Measurements from ENCODE around the gene LIX1L. TPM values are rescaled to one million over a fixed set of nuclear protein-coding genes. Genes with fewer than 3 reads are reported as not detected.

Gene LIX1L
- total RNA-seq, 5 donors from 2014 or later (not counting 1 experiment from before 2014, with no cell fraction given): 43.4 to 74.4 (median 64.2) TPM

DNA sequence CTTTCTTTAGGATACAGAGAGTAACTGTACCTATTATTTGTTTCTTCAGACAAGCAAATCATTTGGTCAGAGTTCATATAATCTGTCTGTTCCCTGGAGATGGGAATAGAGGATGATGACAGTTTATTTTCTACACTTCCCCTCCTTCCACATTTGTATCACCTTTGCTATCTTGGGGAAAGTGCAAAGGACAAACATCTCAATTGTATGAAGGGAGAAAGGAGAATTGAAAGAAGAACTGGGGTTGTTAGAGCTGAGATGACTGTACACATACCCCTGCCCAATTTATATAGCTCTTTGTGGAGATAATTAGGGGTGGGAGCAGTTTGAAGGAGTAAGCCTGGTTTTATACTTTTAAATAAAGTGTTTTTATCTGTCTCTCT, 20.6 kb upstream of the LIX1L start:
- Mint-ChIP-seq H3K9me3 (no peaks in the 10 kb centered on the region), H3K4me1 (peaks cover 2 to 36% (median 12%) of the 10 kb centered on the region in 3 donors), H3K27me3 (no peaks in the 10 kb centered on the region), H3K36me3 (peaks cover 14% of the 10 kb centered on the region), H3K27ac (no peak overlapping the region), H3K4me3 (no peak overlapping the region)
- Histone ChIP-seq H3K27me3 (replicated peaks in 1 of 2; ENCODE audit: control insufficient read depth in 2 of 2, extremely low read depth in 1 of 2, insufficient read depth in 2 of 2, low read length in 1 of 2) (no peaks in the 10 kb centered on the region), H3K4me1 (ENCODE audit: control insufficient read depth in 1 of 2, extremely low read depth in 1 of 2, insufficient read depth in 2 of 2, low read length in 2 of 2) (peaks cover 56 to 65% of the 10 kb centered on the region in 2 experiments), H3K27ac (ENCODE audit: low read length) (peak overlapping the region; percentile 94), H3K36me3 (ENCODE audit: control insufficient read depth in 2 of 2, extremely low read depth in 1 of 2, insufficient read depth in 1 of 2, low read length in 1 of 2) (peaks cover 3% of the 10 kb centered on the region in 2 donors), H3K4me3 (ENCODE audit: control insufficient read depth in 1 of 2, extremely low read depth in 1 of 2, low read length in 1 of 2) (peak overlapping the region in 1 of 2 donors; percentile 33), H3K9me3 (no peaks in the 10 kb centered on the region)
- CTCF ChIA-PET: interaction anchor here (0.7 to 6.7 kb wide), 18 partner anchors 11 to 136 kb away, joined by 3 to 148 read pairs (median 7); partner anchors contain the start of genes ANKRD34A (in 1 of the 2), LIX1L (in 1 of the 2), PIAS3 (in 1 of the 2) and POLR3GL (in 1 of the 2)
- ATAC-seq (replicated peaks in 1 of 4): no peak
- no peak for DNase-seq
- POLR2A ChIA-PET: interaction anchor here (1.1 to 3.4 kb wide), 7 partner anchors 12 to 51 kb away, joined by 3 to 15 read pairs (median 11); partner anchors contain the start of genes LIX1L (in 1 of the 2), RBM8A (in 1 of the 2) and TXNIP (in 1 of the 2)

DNA sequence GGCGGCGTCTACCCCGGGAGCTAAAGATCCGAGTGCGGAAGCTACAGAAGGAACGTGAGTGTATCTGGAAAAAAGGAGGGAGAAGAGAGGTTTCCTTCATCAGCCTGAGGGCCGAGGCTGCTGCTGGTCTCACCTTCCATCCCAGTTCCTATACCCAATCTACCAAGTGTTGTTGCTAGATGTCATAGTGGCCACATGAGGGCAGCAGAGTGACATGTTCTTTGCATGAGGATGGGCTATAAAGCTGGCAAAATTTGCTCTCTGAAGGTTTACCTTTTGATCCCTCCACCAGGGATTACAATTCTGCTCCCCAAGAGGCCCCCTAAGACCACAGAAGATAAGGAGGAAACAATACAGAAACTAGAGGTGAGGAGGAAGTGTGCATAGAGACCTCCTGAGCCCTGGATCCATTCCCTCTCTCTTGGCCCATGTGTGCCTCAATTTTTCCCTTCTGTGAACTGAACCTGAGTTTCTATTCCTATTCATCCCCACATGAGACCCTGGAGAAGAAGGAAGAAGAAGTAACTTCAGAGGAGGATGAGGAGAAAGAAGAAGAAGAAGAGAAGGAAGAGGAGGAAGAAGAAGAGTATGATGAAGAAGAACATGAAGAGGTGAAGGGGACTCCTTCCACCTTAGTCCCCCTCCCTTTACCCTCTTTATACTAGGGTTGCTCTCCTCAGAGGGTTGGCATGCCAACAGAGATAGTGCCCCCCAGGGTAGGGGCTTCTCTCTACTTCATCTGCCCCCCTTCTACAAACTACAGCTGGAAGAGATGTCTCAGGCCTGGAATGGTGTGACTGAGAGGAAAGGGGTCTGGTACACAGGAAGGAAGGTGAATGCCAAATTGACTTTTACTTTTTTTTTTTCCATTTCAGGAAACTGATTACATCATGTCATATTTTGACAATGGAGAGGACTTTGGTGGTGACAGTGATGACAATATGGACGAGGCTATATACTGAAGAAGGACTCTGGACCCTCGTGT, 20.0 kb upstream of the LIX1L start:
- peak in 33 of 35 experiments; percentile 59 to 93 (median 72) for DNase-seq
- Histone ChIP-seq H3K36me3 (ENCODE audit: control insufficient read depth in 2 of 2, extremely low read depth in 1 of 2, insufficient read depth in 1 of 2, low read length in 1 of 2) (peaks cover 3% of the 10 kb centered on the region in 2 donors), H3K4me3 (ENCODE audit: control insufficient read depth in 1 of 2, extremely low read depth in 1 of 2, low read length in 1 of 2) (peak overlapping the region; percentile 33 to 52), H3K9me3 (no peaks in the 10 kb centered on the region), H3K4me1 (ENCODE audit: control insufficient read depth in 1 of 2, extremely low read depth in 1 of 2, insufficient read depth in 2 of 2, low read length in 2 of 2) (peaks cover 49 to 58% of the 10 kb centered on the region in 2 experiments), H3K27me3 (replicated peaks in 1 of 2; ENCODE audit: control insufficient read depth in 2 of 2, extremely low read depth in 1 of 2, insufficient read depth in 2 of 2, low read length in 1 of 2) (no peaks in the 10 kb centered on the region), H3K27ac (ENCODE audit: low read length) (peak overlapping the region; percentile 94)
- Mint-ChIP-seq H3K27ac (no peak overlapping the region), H3K9me3 (no peaks in the 10 kb centered on the region), H3K27me3 (no peaks in the 10 kb centered on the region), H3K36me3 (peaks cover 14% of the 10 kb centered on the region), H3K4me1 (peaks cover 7 to 36% (median 18%) of the 10 kb centered on the region in 3 donors), H3K4me3 (no peak overlapping the region)
- no CpG with 5 or more reads among the region's 9 CpGs for WGBS (ENCODE audit: insufficient coverage)
- peak; percentile 34 to 51 (median 47) for ATAC-seq (replicated peaks in 1 of 4)
- ChIA-PET POLR2A (interaction anchor here (0.5 to 3.4 kb wide), 5 partner anchors 10 to 60 kb away, joined by 5 to 15 read pairs (median 7); partner anchors contain the start of gene TXNIP (in 1 of the 2)), CTCF (interaction anchor here (0.6 to 6.7 kb wide), 25 partner anchors 11 to 133 kb away, joined by 3 to 148 read pairs (median 6); partner anchors contain the start of genes ANKRD34A (in 2 of the 2), POLR3GL (in 2 of the 2), LIX1L (in 1 of the 2) and PIAS3 (in 1 of the 2))

DNA sequence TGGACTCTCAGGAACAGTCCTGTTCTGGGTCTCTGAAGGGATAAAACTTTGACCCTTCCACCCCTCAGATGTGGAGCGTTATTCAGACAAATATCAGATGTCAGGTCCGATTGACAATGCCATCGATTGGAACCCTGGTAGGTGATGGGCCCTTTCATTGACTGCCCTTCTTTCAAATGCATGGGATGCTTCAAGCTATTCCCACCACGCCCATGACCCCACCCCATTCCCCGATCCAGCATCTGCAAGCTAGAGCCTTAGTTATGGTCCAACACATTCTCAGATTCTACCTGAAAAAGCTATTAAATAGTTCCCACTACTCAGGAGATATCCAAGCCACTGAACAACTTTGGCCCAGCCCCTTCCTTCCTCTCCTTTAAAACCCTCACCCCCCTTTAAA, 19.2 kb upstream of the LIX1L start:
- CTCF ChIA-PET: interaction anchor here (0.6 to 6.7 kb wide), 20 partner anchors 12 to 137 kb away, joined by 3 to 148 read pairs (median 6); partner anchors contain the start of genes ANKRD34A (in 2 of the 2), POLR3GL (in 2 of the 2), LIX1L (in 1 of the 2) and PIAS3 (in 1 of the 2)
- H3K36me3 Mint-ChIP-seq: peaks cover 14% of the 10 kb centered on the region
- no peaks in the 10 kb centered on the region for H3K9me3 Mint-ChIP-seq
- Histone ChIP-seq H3K4me3 (ENCODE audit: control insufficient read depth in 1 of 2, extremely low read depth in 1 of 2, low read length in 1 of 2) (no peak overlapping the region), H3K27me3 (replicated peaks in 1 of 2; ENCODE audit: control insufficient read depth in 2 of 2, extremely low read depth in 1 of 2, insufficient read depth in 2 of 2, low read length in 1 of 2) (no peaks in the 10 kb centered on the region), H3K9me3 (no peaks in the 10 kb centered on the region), H3K36me3 (ENCODE audit: control insufficient read depth in 2 of 2, extremely low read depth in 1 of 2, insufficient read depth in 1 of 2, low read length in 1 of 2) (peaks cover 3% of the 10 kb centered on the region in 2 donors), H3K4me1 (ENCODE audit: control insufficient read depth in 1 of 2, extremely low read depth in 1 of 2, insufficient read depth in 2 of 2, low read length in 2 of 2) (peaks cover 42 to 50% of the 10 kb centered on the region in 2 experiments), H3K27ac (ENCODE audit: low read length) (peak overlapping the region; percentile 94)
- peaks cover 7 to 32% (median 21%) of the 10 kb centered on the region in 3 donors for H3K4me1 Mint-ChIP-seq
- POLR2A ChIA-PET: interaction anchor here (0.6 to 1.4 kb wide), 3 partner anchors 9 to 30 kb away, joined by 3 to 7 read pairs (median 5); no protein-coding TSS in a partner anchor
- H3K27ac Mint-ChIP-seq: no peak overlapping the region
- H3K27me3 Mint-ChIP-seq: no peaks in the 10 kb centered on the region
- 89% methylated on average over 5 of the region's 5 CpGs for WGBS (ENCODE audit: insufficient coverage)
- ATAC-seq (replicated peaks in 1 of 4): no peak
- no peak overlapping the region for H3K4me3 Mint-ChIP-seq
- no peak for DNase-seq

DNA sequence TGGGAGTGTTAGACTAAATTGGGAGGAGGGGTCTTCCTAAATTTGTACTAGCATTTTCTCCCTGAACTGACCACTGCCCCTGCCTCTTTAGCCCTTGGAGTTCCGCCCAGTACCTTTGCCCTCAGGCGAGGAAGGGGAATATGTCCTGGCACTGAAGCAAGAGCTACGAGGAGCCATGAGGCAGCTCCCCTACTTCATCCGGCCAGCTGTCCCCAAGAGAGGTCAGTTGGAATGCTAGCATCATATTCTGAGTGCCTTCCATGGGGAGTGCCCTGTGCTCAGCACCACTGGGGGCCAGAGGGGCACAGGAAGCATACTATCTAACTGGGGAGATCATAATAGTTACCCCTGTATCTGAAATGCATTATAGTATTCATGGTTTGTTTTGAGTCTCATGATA, 17.4 kb upstream of the LIX1L start:
- peak overlapping the region; percentile 69 for H3K27ac Mint-ChIP-seq
- DNase-seq (no peak), ATAC-seq (replicated peaks in 1 of 4) (no peak)
- Histone ChIP-seq H3K4me1 (ENCODE audit: control insufficient read depth in 1 of 2, extremely low read depth in 1 of 2, insufficient read depth in 2 of 2, low read length in 2 of 2) (peaks cover 27 to 33% of the 10 kb centered on the region in 2 experiments), H3K27me3 (replicated peaks in 1 of 2; ENCODE audit: control insufficient read depth in 2 of 2, extremely low read depth in 1 of 2, insufficient read depth in 2 of 2, low read length in 1 of 2) (no peaks in the 10 kb centered on the region), H3K27ac (ENCODE audit: low read length) (no peak overlapping the region), H3K9me3 (no peaks in the 10 kb centered on the region), H3K4me3 (ENCODE audit: control insufficient read depth in 1 of 2, extremely low read depth in 1 of 2, low read length in 1 of 2) (no peak overlapping the region), H3K36me3 (ENCODE audit: control insufficient read depth in 2 of 2, extremely low read depth in 1 of 2, insufficient read depth in 1 of 2, low read length in 1 of 2) (peaks cover 3% of the 10 kb centered on the region in 2 donors)
- H3K4me3 Mint-ChIP-seq: no peak overlapping the region
- ChIA-PET POLR2A (no interaction called here), CTCF (interaction anchor here in 1 of 2 donors (6.7 kb wide), 1 partner anchor 34 kb away, joined by 148 read pairs; no protein-coding TSS in a partner anchor)
- H3K36me3 Mint-ChIP-seq: peaks cover 18% of the 10 kb centered on the region
- H3K9me3 Mint-ChIP-seq: no peaks in the 10 kb centered on the region
- 87% methylated on average over 2 of the region's 4 CpGs for WGBS (ENCODE audit: insufficient coverage)
- H3K27me3 Mint-ChIP-seq: no peaks in the 10 kb centered on the region
- peaks cover 11 to 26% (median 18%) of the 10 kb centered on the region in 3 donors for H3K4me1 Mint-ChIP-seq

DNA sequence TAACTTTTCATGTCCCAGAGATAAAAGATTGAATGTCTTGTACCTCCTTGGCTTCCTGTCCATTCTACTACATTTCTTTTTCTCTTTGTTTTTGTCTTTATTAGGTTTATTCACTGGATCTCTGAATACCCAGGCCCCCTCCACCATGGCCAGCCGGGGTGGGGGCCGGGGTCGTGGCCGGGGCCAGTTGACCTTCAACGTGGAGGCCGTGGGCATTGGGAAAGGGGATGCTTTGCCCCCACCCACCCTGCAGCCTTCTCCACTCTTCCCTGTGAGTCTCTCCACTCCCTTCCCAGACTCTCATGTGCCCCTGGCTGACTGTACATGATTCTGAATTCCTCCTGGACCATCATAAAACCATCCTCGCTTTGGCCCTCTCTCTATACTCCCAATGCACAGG, 16.9 kb upstream of the LIX1L start:
- whole genome bisulfite sequencing (ENCODE audit: insufficient coverage): 95% methylated on average over 7 of the region's 7 CpGs
- DNase-seq (no peak), ATAC-seq (replicated peaks in 1 of 4) (no peak)
- Mint-ChIP-seq H3K4me1 (peaks cover 12 to 29% (median 18%) of the 10 kb centered on the region in 3 donors), H3K27ac (peak overlapping the region; percentile 69), H3K36me3 (peaks cover 18% of the 10 kb centered on the region), H3K4me3 (no peak overlapping the region), H3K27me3 (no peaks in the 10 kb centered on the region), H3K9me3 (no peaks in the 10 kb centered on the region)
- Histone ChIP-seq H3K9me3 (no peaks in the 10 kb centered on the region), H3K27ac (ENCODE audit: low read length) (no peak overlapping the region), H3K4me1 (ENCODE audit: control insufficient read depth in 1 of 2, extremely low read depth in 1 of 2, insufficient read depth in 2 of 2, low read length in 2 of 2) (peaks cover 22 to 28% of the 10 kb centered on the region in 2 experiments), H3K27me3 (replicated peaks in 1 of 2; ENCODE audit: control insufficient read depth in 2 of 2, extremely low read depth in 1 of 2, insufficient read depth in 2 of 2, low read length in 1 of 2) (no peaks in the 10 kb centered on the region), H3K4me3 (ENCODE audit: control insufficient read depth in 1 of 2, extremely low read depth in 1 of 2, low read length in 1 of 2) (no peak overlapping the region), H3K36me3 (ENCODE audit: control insufficient read depth in 2 of 2, extremely low read depth in 1 of 2, insufficient read depth in 1 of 2, low read length in 1 of 2) (peaks cover 3% of the 10 kb centered on the region in 2 donors)
- ChIA-PET CTCF (interaction anchor here in 1 of 2 donors (6.7 kb wide), 1 partner anchor 35 kb away, joined by 148 read pairs; no protein-coding TSS in a partner anchor), POLR2A (no interaction called here)

DNA sequence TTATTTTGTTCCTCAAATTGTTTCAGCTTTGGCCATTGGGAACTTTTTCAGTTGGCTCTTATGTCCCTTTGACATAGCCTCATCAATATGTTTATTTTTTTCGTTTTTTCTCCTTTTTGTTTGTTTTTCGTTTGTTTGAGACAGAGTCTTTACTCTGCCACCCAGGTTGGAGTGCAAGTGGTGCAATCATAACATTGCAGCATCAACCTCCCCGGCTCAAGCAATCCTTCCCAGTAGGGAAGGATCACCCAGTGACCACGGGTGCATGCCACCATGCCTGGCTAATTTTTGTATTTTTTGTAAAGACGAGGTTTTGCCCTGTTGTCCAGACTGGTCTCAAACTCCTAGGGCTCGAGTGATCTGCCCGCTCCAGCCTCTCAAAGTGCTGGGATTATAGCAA, 14.8 kb upstream of the LIX1L start:
- Histone ChIP-seq H3K27me3 (replicated peaks in 1 of 2; ENCODE audit: control insufficient read depth in 2 of 2, extremely low read depth in 1 of 2, insufficient read depth in 2 of 2, low read length in 1 of 2) (no peaks in the 10 kb centered on the region), H3K4me3 (ENCODE audit: control insufficient read depth in 1 of 2, extremely low read depth in 1 of 2, low read length in 1 of 2) (no peak overlapping the region), H3K9me3 (no peaks in the 10 kb centered on the region), H3K36me3 (ENCODE audit: control insufficient read depth in 2 of 2, extremely low read depth in 1 of 2, insufficient read depth in 1 of 2, low read length in 1 of 2) (peaks cover 3% of the 10 kb centered on the region in 2 donors), H3K27ac (ENCODE audit: low read length) (no peak overlapping the region), H3K4me1 (ENCODE audit: control insufficient read depth in 1 of 2, extremely low read depth in 1 of 2, insufficient read depth in 2 of 2, low read length in 2 of 2) (peaks cover 3 to 7% of the 10 kb centered on the region in 2 experiments)
- Mint-ChIP-seq H3K27me3 (no peaks in the 10 kb centered on the region), H3K9me3 (no peaks in the 10 kb centered on the region), H3K4me1 (peaks cover 21 to 38% (median 33%) of the 10 kb centered on the region in 3 donors), H3K36me3 (peaks cover 20% of the 10 kb centered on the region), H3K4me3 (no peak overlapping the region), H3K27ac (peak overlapping the region in 1 of 2 donors; percentile 20)
- ChIA-PET CTCF (interaction anchor here in 1 of 2 donors (0.7 to 1.2 kb wide), 4 partner anchors 15 to 126 kb away, joined by 3 to 5 read pairs (median 4); partner anchors contain the start of gene LIX1L), POLR2A (no interaction called here)
- DNase-seq (no peak), ATAC-seq (replicated peaks in 1 of 4) (no peak)
- 100% methylated on average over 1 of the region's 7 CpGs for WGBS (ENCODE audit: insufficient coverage)
